Parathyroid adenoma (tissue), 2 donors: ENCODE measurements around the gene ITPRID1.

Experiments
- H2AFZ ChIP-seq: fragments of 300-600 bp; sonication (generic); one replicate; pipeline ENCODE4 v1.7.0; 2017; ENCODE audit warnings: antibody characterized with exemption, mild to moderate bottlenecking
- H3K27ac ChIP-seq: fragments of 300-600 bp; sonication (generic); one replicate; pipeline ENCODE4 v1.7.0; 2017
- H3K27me3 ChIP-seq: fragments of 300-600 bp; sonication (generic); one replicate; pipeline ENCODE4 v1.7.0; 2017; ENCODE audit warnings: low read length; ENCODE audit not compliant: control insufficient read depth, insufficient read depth
- H3K36me3 ChIP-seq: fragments of 300-600 bp; sonication (generic); one replicate; pipeline ENCODE4 v1.7.0; 2017; ENCODE audit warnings: low read length; ENCODE audit not compliant: control insufficient read depth, insufficient read depth
- H3K4me1 ChIP-seq: fragments of 300-600 bp; sonication (generic); one replicate; pipeline ENCODE4 v1.7.0; 2017; ENCODE audit warnings: control low read depth
- H3K4me2 ChIP-seq: fragments of 300-600 bp; sonication (generic); one replicate; pipeline ENCODE4 v1.7.0; 2017; ENCODE audit warnings: low read length
- H3K4me3 ChIP-seq: fragments of 300-600 bp; sonication (generic); one replicate; pipeline ENCODE4 v1.7.0; 2017; ENCODE audit warnings: low read depth, low read length
- H3K79me2 ChIP-seq: fragments of 300-600 bp; sonication (generic); one replicate; pipeline ENCODE4 v1.7.0; 2017; ENCODE audit warnings: control low read depth
- H3K9ac ChIP-seq: fragments of 300-600 bp; sonication (generic); one replicate; pipeline ENCODE4 v1.7.0; 2017; ENCODE audit warnings: mild to moderate bottlenecking
- H3K9me3 ChIP-seq: fragments of 300-600 bp; sonication (generic); one replicate; pipeline ENCODE4 v1.7.0; 2017; ENCODE audit warnings: low read length; ENCODE audit not compliant: control insufficient read depth
- TF ChIP-seq, protein P1 (sequence below): fragments of 300-600 bp; sonication (generic); IDR thresholded peaks from one replicate; pipeline ENCODE4 v1.7.0; 2017; ENCODE audit warnings: antibody characterized with exemption, mild to moderate bottlenecking
- donor health status: primary hyperparathyroidism.

The ITPRID1 gene

DNA sequence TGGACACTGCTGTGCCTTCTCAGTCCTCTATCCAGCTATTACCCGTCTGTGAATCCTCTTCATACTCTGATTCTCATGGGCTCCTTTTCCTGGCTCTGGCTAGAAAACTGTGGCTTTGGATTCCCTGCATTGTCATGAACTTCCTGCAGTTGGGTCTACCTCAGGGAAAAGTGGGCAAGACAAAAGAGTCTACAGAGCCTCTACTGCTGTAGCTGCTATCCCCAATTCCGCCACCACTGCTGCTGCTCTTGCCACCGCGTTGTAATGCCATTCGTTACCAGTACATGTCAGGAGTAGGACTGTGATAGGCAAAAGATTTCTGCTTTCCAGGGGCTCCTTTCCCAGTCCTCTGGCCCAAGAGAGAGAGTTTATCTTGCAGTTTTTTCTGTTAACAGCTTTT, 149.2 kb downstream of the ITPRID1 start:
- Histone ChIP-seq H3K27me3 (no peaks in the 10 kb centered on the region), H3K4me1 (no peaks in the 10 kb centered on the region), H3K27ac (no peak overlapping the region), H3K9me3 (no peaks in the 10 kb centered on the region), H3K79me2 (no peaks in the 10 kb centered on the region), H3K4me2 (no peak overlapping the region), H3K36me3 (no peaks in the 10 kb centered on the region), H3K9ac (no peak overlapping the region), H2AFZ (no peak overlapping the region), H3K4me3 (no peak overlapping the region)
- TF ChIP-seq, protein P1, sequence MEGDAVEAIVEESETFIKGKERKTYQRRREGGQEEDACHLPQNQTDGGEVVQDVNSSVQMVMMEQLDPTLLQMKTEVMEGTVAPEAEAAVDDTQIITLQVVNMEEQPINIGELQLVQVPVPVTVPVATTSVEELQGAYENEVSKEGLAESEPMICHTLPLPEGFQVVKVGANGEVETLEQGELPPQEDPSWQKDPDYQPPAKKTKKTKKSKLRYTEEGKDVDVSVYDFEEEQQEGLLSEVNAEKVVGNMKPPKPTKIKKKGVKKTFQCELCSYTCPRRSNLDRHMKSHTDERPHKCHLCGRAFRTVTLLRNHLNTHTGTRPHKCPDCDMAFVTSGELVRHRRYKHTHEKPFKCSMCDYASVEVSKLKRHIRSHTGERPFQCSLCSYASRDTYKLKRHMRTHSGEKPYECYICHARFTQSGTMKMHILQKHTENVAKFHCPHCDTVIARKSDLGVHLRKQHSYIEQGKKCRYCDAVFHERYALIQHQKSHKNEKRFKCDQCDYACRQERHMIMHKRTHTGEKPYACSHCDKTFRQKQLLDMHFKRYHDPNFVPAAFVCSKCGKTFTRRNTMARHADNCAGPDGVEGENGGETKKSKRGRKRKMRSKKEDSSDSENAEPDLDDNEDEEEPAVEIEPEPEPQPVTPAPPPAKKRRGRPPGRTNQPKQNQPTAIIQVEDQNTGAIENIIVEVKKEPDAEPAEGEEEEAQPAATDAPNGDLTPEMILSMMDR, result no peak

DNA sequence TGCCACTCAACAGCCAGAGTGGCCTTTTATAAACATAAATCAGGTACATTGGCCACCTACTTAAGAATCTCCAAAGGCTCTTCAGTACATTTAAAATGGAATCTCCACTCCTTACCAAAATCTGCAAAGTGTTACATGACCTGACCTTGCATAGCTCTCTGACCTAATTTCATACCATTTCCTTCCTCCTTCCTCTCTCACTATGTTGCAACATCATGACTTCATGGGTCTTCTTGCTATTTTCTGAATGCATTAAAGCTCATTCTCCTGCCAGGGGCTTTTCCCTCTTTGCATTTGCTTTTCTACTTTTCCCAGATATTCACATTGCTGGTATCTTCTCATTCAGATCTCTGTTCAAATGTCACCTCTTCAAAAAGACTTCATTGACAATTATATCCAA, 151.0 kb downstream of the ITPRID1 start:
- no peak overlapping the region for H3K4me2 ChIP-seq
- no peak overlapping the region for H3K9ac ChIP-seq

DNA sequence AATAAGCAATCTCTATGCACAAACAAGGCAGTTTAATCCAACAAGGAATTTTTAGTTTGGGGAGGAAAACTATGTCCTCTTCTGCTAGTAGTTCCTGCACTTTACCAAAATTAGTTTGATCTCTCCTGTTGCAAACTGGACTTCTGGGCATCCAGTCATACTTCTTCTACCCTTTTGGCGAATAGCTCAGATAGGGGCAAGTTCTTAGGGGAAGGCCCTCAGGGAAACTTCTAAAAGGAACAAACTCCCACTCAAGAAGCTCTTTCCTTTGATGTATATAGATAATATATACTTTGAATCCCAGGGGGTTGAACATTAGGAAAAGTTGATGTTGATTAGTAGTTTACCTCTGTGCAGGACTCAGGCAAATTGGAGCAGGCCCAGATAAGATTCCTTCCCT, 151.7 kb downstream of the ITPRID1 start:
- Histone ChIP-seq H3K9me3 (peaks cover 2% of the 10 kb centered on the region), H3K4me2 (no peak overlapping the region), H3K4me1 (no peaks in the 10 kb centered on the region), H3K36me3 (no peaks in the 10 kb centered on the region), H3K27ac (no peak overlapping the region), H3K27me3 (no peaks in the 10 kb centered on the region), H3K79me2 (no peaks in the 10 kb centered on the region), H3K9ac (no peak overlapping the region), H2AFZ (no peak overlapping the region), H3K4me3 (no peak overlapping the region)
- TF ChIP-seq, protein P1, result no peak

More for the DNA sequence above, 151.0 kb downstream of the ITPRID1 start:
- Histone ChIP-seq H2AFZ (no peak overlapping the region), H3K4me1 (no peaks in the 10 kb centered on the region), H3K4me3 (no peak overlapping the region), H3K36me3 (no peaks in the 10 kb centered on the region), H3K27me3 (no peaks in the 10 kb centered on the region), H3K9me3 (no peaks in the 10 kb centered on the region), H3K27ac (no peak overlapping the region), H3K79me2 (no peaks in the 10 kb centered on the region)
- TF ChIP-seq, protein P1, result no peak

DNA sequence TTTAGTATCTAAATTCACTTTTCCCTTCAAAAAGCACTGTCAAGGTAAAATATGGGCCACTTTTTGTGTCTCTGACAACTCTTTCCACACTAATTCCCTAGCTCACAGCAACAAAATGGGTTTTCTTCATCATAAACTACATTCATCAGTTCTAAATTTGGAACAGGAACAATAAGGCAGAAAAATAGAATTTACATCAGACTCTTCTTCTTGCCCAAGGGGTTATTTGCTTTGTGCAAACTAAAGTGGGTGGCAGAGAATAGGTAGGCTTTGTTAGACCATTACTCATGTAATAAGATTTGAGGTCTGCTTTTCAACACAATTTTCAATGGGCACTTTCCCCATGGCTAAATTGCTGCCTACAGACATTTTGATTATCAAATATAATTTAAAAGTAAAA, 155.6 kb downstream of the ITPRID1 start:
- no peaks in the 10 kb centered on the region for H3K4me1 ChIP-seq
- no peak overlapping the region for H3K4me3 ChIP-seq
- H2AFZ ChIP-seq, result no peak overlapping the region
- no peak overlapping the region for H3K4me2 ChIP-seq
- H3K27ac ChIP-seq, result no peak overlapping the region
- H3K36me3 ChIP-seq, result no peaks in the 10 kb centered on the region
- H3K9ac ChIP-seq, result no peak overlapping the region
- no peaks in the 10 kb centered on the region for H3K27me3 ChIP-seq
- TF ChIP-seq, protein P1, result no peak
- H3K9me3 ChIP-seq, result peaks cover 2% of the 10 kb centered on the region
- H3K79me2 ChIP-seq, result no peaks in the 10 kb centered on the region

DNA sequence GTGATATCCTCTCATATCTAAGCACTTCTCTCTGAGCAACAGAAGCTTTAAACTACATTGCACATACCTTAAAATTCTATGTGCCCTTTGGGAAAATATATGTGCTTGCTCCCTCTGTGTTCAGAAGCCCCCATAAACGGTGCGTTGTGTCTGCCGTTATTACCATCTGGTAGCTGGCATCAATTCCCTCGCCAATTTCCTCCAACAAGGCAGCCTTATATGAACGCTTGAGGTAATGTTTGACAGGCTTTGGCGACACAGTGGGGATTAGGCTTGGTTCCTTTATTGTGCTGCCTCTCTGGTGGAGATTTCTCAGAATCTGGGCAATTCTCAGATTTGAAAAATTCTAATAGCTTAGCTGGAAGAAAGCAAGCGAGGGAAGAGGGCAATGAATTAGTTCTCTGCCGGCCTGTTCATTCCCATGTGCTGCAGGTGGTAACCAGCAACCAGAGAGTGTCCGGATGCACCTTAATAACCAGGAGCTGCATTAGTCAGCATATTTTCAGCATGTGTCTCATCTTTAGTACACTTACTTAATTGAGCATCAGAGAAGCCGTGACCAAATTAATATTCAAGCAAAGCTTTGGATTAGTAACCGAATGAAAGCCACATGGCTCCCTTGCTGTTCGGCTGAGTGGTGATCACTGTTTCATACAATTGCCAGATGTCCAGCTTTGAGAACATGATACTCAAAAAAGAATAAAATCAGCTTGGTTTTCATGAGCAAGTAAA, 165.8 kb downstream of the ITPRID1 start:
- Histone ChIP-seq H3K4me2 (no peak overlapping the region), H3K36me3 (no peaks in the 10 kb centered on the region), H3K4me1 (no peaks in the 10 kb centered on the region), H3K4me3 (no peak overlapping the region), H3K27me3 (no peaks in the 10 kb centered on the region), H3K27ac (no peak overlapping the region), H2AFZ (no peak overlapping the region), H3K79me2 (no peaks in the 10 kb centered on the region), H3K9ac (no peak overlapping the region), H3K9me3 (no peaks in the 10 kb centered on the region)
- TF ChIP-seq, protein P1, result no peak
